GM12891 (cell line): ENCODE results near the gene POLD1.

Experiments
- POLR2A ChIP-seq: IDR thresholded peaks from 2 replicates; pipeline ENCODE4 v1.6.1; 2011; ENCODE audit warnings: low read depth, low read length, control low read depth
- POLR2AphosphoS5 ChIP-seq: IDR thresholded peaks from 2 replicates; pipeline ENCODE4 v1.6.1; 2011; ENCODE audit warnings: low read depth, low read length, control low read depth
- POU2F2 ChIP-seq: IDR thresholded peaks from 2 replicates; pipeline ENCODE4 v1.6.1; 2011; ENCODE audit warnings: low read depth, mild to moderate bottlenecking, control low read depth, low read length, moderate library complexity
- TAF1 ChIP-seq: IDR thresholded peaks from 2 replicates; pipeline ENCODE4 v1.6.1; 2011; ENCODE audit warnings: low read depth, low read length, control low read depth

GRCh38 chr19:50434525-50434924 lies 50.4 kb downstream of the POLD1 start:
- TF ChIP-seq POLR2AphosphoS5, result no peak
- no peak for TF ChIP-seq TAF1
- TF ChIP-seq POLR2A, result no peak
- no peak for TF ChIP-seq POU2F2
